ENCODE measurements around the gene RABEPK. TPM values are rescaled to one million over a fixed set of nuclear protein-coding genes. Genes with fewer than 3 reads are reported as not detected.
"Not testable (repeated sequence)": the region's sequence is repeated elsewhere in the genome, so short reads cannot be mapped to it uniquely, and the experiment has no call there.

The RABEPK gene
- total and polyA plus RNA-seq, 4 donors, result 12.7 to 23.9 (median 20.6) TPM

GRCh38 chr9:125180876-125181275 lies 19.5 kb upstream of the RABEPK start:
- no peak overlapping the region for H3K9ac ChIP-seq (ENCODE audit: low read depth in 1 of 2, low read length in 2 of 2)
- 97% methylated on average over 9 of the region's 9 CpGs for WGBS
- peaks cover 4 to 5% (median 5%) of the 10 kb centered on the region in 4 donors for H3K4me1 ChIP-seq (ENCODE audit: control insufficient read depth in 4 of 4, insufficient read depth in 4 of 4, low read length in 3 of 4)

GRCh38 chr9:125181756-125182155 lies 18.6 kb upstream of the RABEPK start:
- H3K27ac ChIP-seq (ENCODE audit: low read depth in 1 of 2, low read length in 2 of 2); H3K9ac ChIP-seq (ENCODE audit: low read depth in 1 of 2, low read length in 2 of 2); H3K4me1 ChIP-seq (ENCODE audit: control insufficient read depth in 4 of 4, insufficient read depth in 4 of 4, low read length in 3 of 4); H3K36me3 ChIP-seq (ENCODE audit: control insufficient read depth in 4 of 4, insufficient read depth in 3 of 4, low read depth in 1 of 4, low read length in 3 of 4); DNase-seq (ENCODE audit: low spot score); H3K27me3 ChIP-seq (ENCODE audit: control insufficient read depth in 4 of 4, insufficient read depth in 4 of 4, low read length in 3 of 4); H3K4me3 ChIP-seq (ENCODE audit: low read depth in 1 of 3, low read length in 3 of 3); H3K9me3 ChIP-seq (ENCODE audit: control insufficient read depth in 4 of 4, low read length in 3 of 4): not testable (repeated sequence)
- WGBS, result 94% methylated on average over 4 of the region's 4 CpGs

More at GRCh38 chr9:125180876-125181275, 19.5 kb upstream of the RABEPK start:
- Histone ChIP-seq H3K27ac (ENCODE audit: low read depth in 1 of 2, low read length in 2 of 2) (no peak overlapping the region), H3K9me3 (ENCODE audit: control insufficient read depth in 4 of 4, low read length in 3 of 4) (no peaks in the 10 kb centered on the region), H3K4me3 (ENCODE audit: low read depth in 1 of 3, low read length in 3 of 3) (no peak overlapping the region), H3K36me3 (ENCODE audit: control insufficient read depth in 4 of 4, insufficient read depth in 3 of 4, low read depth in 1 of 4, low read length in 3 of 4) (no peaks in the 10 kb centered on the region), H3K27me3 (ENCODE audit: control insufficient read depth in 4 of 4, insufficient read depth in 4 of 4, low read length in 3 of 4) (no peaks in the 10 kb centered on the region)
- TF ChIP-seq YY1 (IDR thresholded peaks at IDR 0.05), result no peak
- no peak for TF ChIP-seq GABPA (IDR thresholded peaks at IDR 0.05 in 1 of 2, conservative IDR thresholded peaks at IDR 0.05 in 1 of 2)
- no peak for DNase-seq (ENCODE audit: low spot score)

GRCh38 chr9:125183054-125183453 lies 17.3 kb upstream of the RABEPK start:
- Histone ChIP-seq H3K27ac (ENCODE audit: low read depth in 1 of 2, low read length in 2 of 2) (no peak overlapping the region), H3K4me3 (ENCODE audit: low read depth in 1 of 3, low read length in 3 of 3) (no peak overlapping the region), H3K9me3 (ENCODE audit: control insufficient read depth in 4 of 4, low read length in 3 of 4) (no peaks in the 10 kb centered on the region), H3K27me3 (ENCODE audit: control insufficient read depth in 4 of 4, insufficient read depth in 4 of 4, low read length in 3 of 4) (no peaks in the 10 kb centered on the region), H3K36me3 (ENCODE audit: control insufficient read depth in 4 of 4, insufficient read depth in 3 of 4, low read depth in 1 of 4, low read length in 3 of 4) (no peaks in the 10 kb centered on the region), H3K4me1 (ENCODE audit: control insufficient read depth in 4 of 4, insufficient read depth in 4 of 4, low read length in 3 of 4) (peaks cover 6 to 13% (median 11%) of the 10 kb centered on the region in 4 donors), H3K9ac (ENCODE audit: low read depth in 1 of 2, low read length in 2 of 2) (no peak overlapping the region)
- 53% methylated on average over 2 of the region's 2 CpGs for WGBS
- DNase-seq (ENCODE audit: low spot score), result no peak
- TF ChIP-seq TAF1 (conservative IDR thresholded peaks at IDR 0.05) (no peak), RXRA (IDR thresholded peaks at IDR 0.05) (no peak), HNF4A (conservative IDR thresholded peaks at IDR 0.05) (no peak), REST (IDR thresholded peaks at IDR 0.05) (no peak), SP1 (IDR thresholded peaks at IDR 0.05) (no peak), GABPA (IDR thresholded peaks at IDR 0.05 in 1 of 2, conservative IDR thresholded peaks at IDR 0.05 in 1 of 2) (no peak), ZBTB33 (IDR thresholded peaks at IDR 0.05) (no peak), YY1 (IDR thresholded peaks at IDR 0.05) (no peak), JUND (IDR thresholded peaks at IDR 0.05) (no peak), NR2F2 (IDR thresholded peaks at IDR 0.05) (no peak), RAD21 (IDR thresholded peaks at IDR 0.05) (no peak), FOXA1 (IDR thresholded peaks at IDR 0.05) (no peak), FOXA2 (IDR thresholded peaks at IDR 0.05) (no peak), HNF4G (IDR thresholded peaks at IDR 0.05) (no peak), EGR1 (IDR thresholded peaks at IDR 0.05; ENCODE audit: low read depth in 2 of 2) (no peak)
- TF ChIP-seq, protein P1, sequence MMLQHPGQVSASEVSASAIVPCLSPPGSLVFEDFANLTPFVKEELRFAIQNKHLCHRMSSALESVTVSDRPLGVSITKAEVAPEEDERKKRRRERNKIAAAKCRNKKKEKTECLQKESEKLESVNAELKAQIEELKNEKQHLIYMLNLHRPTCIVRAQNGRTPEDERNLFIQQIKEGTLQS (IDR thresholded peaks at IDR 0.05), result no peak
- TF ChIP-seq, protein P2, sequence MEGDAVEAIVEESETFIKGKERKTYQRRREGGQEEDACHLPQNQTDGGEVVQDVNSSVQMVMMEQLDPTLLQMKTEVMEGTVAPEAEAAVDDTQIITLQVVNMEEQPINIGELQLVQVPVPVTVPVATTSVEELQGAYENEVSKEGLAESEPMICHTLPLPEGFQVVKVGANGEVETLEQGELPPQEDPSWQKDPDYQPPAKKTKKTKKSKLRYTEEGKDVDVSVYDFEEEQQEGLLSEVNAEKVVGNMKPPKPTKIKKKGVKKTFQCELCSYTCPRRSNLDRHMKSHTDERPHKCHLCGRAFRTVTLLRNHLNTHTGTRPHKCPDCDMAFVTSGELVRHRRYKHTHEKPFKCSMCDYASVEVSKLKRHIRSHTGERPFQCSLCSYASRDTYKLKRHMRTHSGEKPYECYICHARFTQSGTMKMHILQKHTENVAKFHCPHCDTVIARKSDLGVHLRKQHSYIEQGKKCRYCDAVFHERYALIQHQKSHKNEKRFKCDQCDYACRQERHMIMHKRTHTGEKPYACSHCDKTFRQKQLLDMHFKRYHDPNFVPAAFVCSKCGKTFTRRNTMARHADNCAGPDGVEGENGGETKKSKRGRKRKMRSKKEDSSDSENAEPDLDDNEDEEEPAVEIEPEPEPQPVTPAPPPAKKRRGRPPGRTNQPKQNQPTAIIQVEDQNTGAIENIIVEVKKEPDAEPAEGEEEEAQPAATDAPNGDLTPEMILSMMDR (IDR thresholded peaks at IDR 0.05; ENCODE audit: low read depth, low read length, missing input control), result no peak
- TF ChIP-seq, protein P3, sequence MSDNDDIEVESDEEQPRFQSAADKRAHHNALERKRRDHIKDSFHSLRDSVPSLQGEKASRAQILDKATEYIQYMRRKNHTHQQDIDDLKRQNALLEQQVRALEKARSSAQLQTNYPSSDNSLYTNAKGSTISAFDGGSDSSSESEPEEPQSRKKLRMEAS (IDR thresholded peaks at IDR 0.05), result no peak
